Tibial nerve (tissue), 4 donors: ENCODE results near the gene SMAD9.

Experiments
- CTCF ChIP-seq, 5 experiments: fragments of 200-600 bp in 3 of 5; fragments of 450-650 bp in 2 of 5; sonication (generic) in 3 of 5; IDR thresholded peaks; one replicate each; pipeline ENCODE4 v1.5.1; 2016 to 2019; ENCODE audit warnings: antibody characterized with exemption in 5 of 5, mild to moderate bottlenecking in 3 of 5, moderate library complexity in 2 of 5
- EP300 ChIP-seq, 2 donors: sonication (generic); formaldehyde crosslinking; IDR thresholded peaks; one replicate each; pipeline ENCODE4 v1.6.1; 2017; ENCODE audit warnings: antibody characterized with exemption in 2 of 2, mild to moderate bottlenecking in 1 of 2
- POLR2A ChIP-seq, 2 donors: fragments of 450-650 bp; IDR thresholded peaks; one replicate each; pipeline ENCODE4 v1.6.1; 2017; ENCODE audit warnings: antibody characterized with exemption in 2 of 2, mild to moderate bottlenecking in 2 of 2, moderate library complexity in 2 of 2

DNA sequence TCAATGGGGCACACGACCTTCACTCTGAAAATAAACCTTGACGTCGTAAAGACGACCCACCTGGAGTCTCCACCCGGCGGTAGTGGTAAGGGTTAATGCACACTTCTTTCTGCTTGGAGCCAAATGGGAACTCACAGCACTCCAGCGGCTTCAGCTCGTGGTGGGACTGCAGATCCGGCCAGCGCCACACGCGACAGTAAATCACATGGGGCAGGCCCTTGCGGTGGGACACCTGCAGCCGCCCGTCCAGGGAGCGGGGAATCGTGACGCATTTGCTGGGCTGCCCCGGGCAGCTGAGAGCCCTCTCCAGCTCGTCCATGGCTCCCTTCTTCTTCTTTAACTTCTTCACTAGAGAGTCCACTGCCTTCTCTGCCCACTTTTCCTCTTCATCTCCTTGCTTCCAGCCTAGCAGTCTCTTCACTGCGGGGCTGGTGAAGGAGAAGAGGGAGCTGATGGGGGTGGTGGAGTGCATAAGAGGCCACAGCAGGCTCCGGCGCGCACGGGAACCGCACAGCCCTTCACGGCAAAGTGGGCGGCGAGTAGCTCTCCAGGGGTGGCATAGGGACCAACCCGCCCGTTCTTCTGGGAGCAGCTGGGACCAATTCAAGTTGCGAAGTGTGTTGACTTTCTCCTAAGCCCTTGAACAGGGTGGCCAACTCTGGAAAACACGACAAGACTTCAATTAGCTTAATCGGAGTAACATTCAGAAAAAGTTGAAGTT is 40.7 kb downstream of the SMAD9 start:
- TF ChIP-seq CTCF (IDR thresholded peaks at IDR 0.05): no peak
- no peak for TF ChIP-seq POLR2A (IDR thresholded peaks at IDR 0.05)
- no peak for TF ChIP-seq EP300 (IDR thresholded peaks at IDR 0.05)
